IMR-90 (cell line): ENCODE measurements around the gene MMP23B. TPM values are rescaled to one million over a fixed set of nuclear protein-coding genes. Genes with fewer than 3 reads are reported as not detected.

ENCODE experiments used
- ATAC-seq: fragments of 200-7000 bp; cut with Tn5 transposase; 2 replicates; pipeline ENCODE4 v1.9.1; 2020; ENCODE audit warnings: low read depth, mild to moderate bottlenecking, moderate library complexity
- BruUV-seq: library from RNA; stranded (reverse); fragments of 400-500 nt; replicated peaks from 2 replicates; lab custom pipeline; 2021; lab: Mats Ljungman, UMichigan
- CTCF ChIA-PET: fragments of 300-600 bp; formaldehyde crosslinking; extraction: SDS; loops from one replicate; lab custom pipeline; 2021; ENCODE audit warnings: antibody characterized with exemption; lab: Yijun Ruan, JAX
- POLR2A ChIA-PET: fragments of 300-600 bp; sonication (Branson Sonifier 250); formaldehyde crosslinking; loops from one replicate; lab custom pipeline; 2022; ENCODE audit warnings: antibody characterized with exemption; ENCODE audit not compliant: unreplicated experiment; lab: Charles Lee
- DNase-seq: peaks from one replicate; pipeline ENCODE4 v3.0.0; 2013
- H2AFZ ChIP-seq: replicated peaks from 2 replicates; pipeline ENCODE3; 2013; ENCODE audit warnings: low read length, mild to moderate bottlenecking; ENCODE audit not compliant: poor library complexity
- H2AK5ac ChIP-seq: 2 replicates; pipeline ENCODE4 v1.6.1; 2013; ENCODE audit warnings: low read depth, low read length, inconsistent platforms
- H2AK9ac ChIP-seq: replicated peaks from 2 replicates; pipeline ENCODE3; 2013; ENCODE audit warnings: mild to moderate bottlenecking, low read depth, low read length, moderate library complexity; ENCODE audit not compliant: poor library complexity
- H2BK120ac ChIP-seq: 2 replicates; pipeline ENCODE4 v1.6.1; 2013; ENCODE audit warnings: low read depth, low read length, inconsistent platforms
- H2BK15ac ChIP-seq: 3 replicates; pipeline ENCODE4 v1.6.1; 2013; ENCODE audit warnings: low read depth, low read length, inconsistent platforms
- H2BK20ac ChIP-seq: 2 replicates; pipeline ENCODE4 v1.6.1; 2013; ENCODE audit warnings: low read depth, mild to moderate bottlenecking, inconsistent platforms, low read length, moderate library complexity
- H2BK5ac ChIP-seq: 2 replicates; pipeline ENCODE4 v1.6.1; 2013; ENCODE audit warnings: mild to moderate bottlenecking, low read depth, low read length, inconsistent platforms; ENCODE audit not compliant: poor library complexity, severe bottlenecking
- H3K14ac ChIP-seq: replicated peaks from 2 replicates; pipeline ENCODE4 v1.6.1; 2013; ENCODE audit warnings: low read depth, low read length, inconsistent platforms
- H3K18ac ChIP-seq: 2 replicates; pipeline ENCODE4 v1.6.1; 2013; ENCODE audit warnings: low read depth, low read length, control low read depth
- H3K23ac ChIP-seq: 2 replicates; pipeline ENCODE4 v1.6.1; 2013; ENCODE audit warnings: low read depth, low read length, inconsistent platforms
- H3K27ac ChIP-seq: 2 replicates; pipeline ENCODE4 v1.5.1; 2013; ENCODE audit warnings: mild to moderate bottlenecking, control low read depth, low read length; ENCODE audit not compliant: insufficient read depth
- H3K27me3 ChIP-seq: 2 replicates; pipeline ENCODE4 v1.6.1; 2013; ENCODE audit warnings: low read length; ENCODE audit not compliant: control insufficient read depth, insufficient read depth
- H3K36me3 ChIP-seq: 2 replicates; pipeline ENCODE4 v1.6.1; 2013; ENCODE audit warnings: low read length, mixed read lengths; ENCODE audit not compliant: control insufficient read depth, insufficient read depth
- H3K4ac ChIP-seq: 2 replicates; pipeline ENCODE4 v1.6.1; 2013; ENCODE audit warnings: low read depth, low read length, inconsistent platforms
- H3K4me1 ChIP-seq: 2 replicates; pipeline ENCODE4 v1.6.1; 2013; ENCODE audit warnings: low read length, mixed read lengths; ENCODE audit not compliant: control insufficient read depth, insufficient read depth
- H3K4me2 ChIP-seq: 2 replicates; pipeline ENCODE4 v1.6.1; 2013; ENCODE audit warnings: low read depth, mild to moderate bottlenecking, control low read depth, low read length, moderate library complexity
- H3K4me3 ChIP-seq: 2 replicates; pipeline ENCODE4 v1.5.1; 2013; ENCODE audit warnings: low read depth, mild to moderate bottlenecking, control low read depth, low read length, moderate library complexity; ENCODE audit not compliant: insufficient read depth
- H3K56ac ChIP-seq: 2 replicates; pipeline ENCODE4 v1.6.1; 2013; ENCODE audit warnings: low read length, inconsistent platforms; ENCODE audit not compliant: insufficient read depth; ENCODE audit errors: extremely low read depth
- H3K79me1 ChIP-seq, 2 experiments: 2 replicates each; pipeline ENCODE4 v1.6.1; 2013; ENCODE audit warnings: low read length in 2 of 2, inconsistent platforms in 1 of 2, low read depth in 1 of 2
- H3K9ac ChIP-seq: 2 replicates; pipeline ENCODE4 v1.6.1; 2013; ENCODE audit warnings: low read depth, low read length, control low read depth
- H3K9me1 ChIP-seq: 2 replicates; pipeline ENCODE4 v1.6.1; 2013; ENCODE audit warnings: low read length, inconsistent platforms; ENCODE audit not compliant: insufficient read depth
- H3K9me3 ChIP-seq: 2 replicates; pipeline ENCODE4 v1.6.1; 2013; ENCODE audit warnings: low read length; ENCODE audit not compliant: control insufficient read depth, insufficient read depth
- H4K20me1 ChIP-seq: 2 replicates; pipeline ENCODE4 v1.6.1; 2013; ENCODE audit warnings: low read length, inconsistent platforms; ENCODE audit not compliant: insufficient read depth
- H4K5ac ChIP-seq: 2 replicates; pipeline ENCODE4 v1.6.1; 2013; ENCODE audit warnings: mild to moderate bottlenecking, low read depth, low read length, control low read depth
- H4K8ac ChIP-seq, 2 experiments: 2 replicates each; pipeline ENCODE4 v1.6.1; 2013; ENCODE audit warnings: low read depth in 2 of 2, low read length in 2 of 2, control low read depth in 1 of 2, inconsistent platforms in 1 of 2
- H4K91ac ChIP-seq: 2 replicates; pipeline ENCODE4 v1.6.1; 2013; ENCODE audit warnings: low read depth, low read length, inconsistent platforms; ENCODE audit not compliant: insufficient read depth
- BHLHE40 ChIP-seq: fragments of 150-350 bp; IDR thresholded peaks from 2 replicates; pipeline ENCODE4 v1.6.1; 2016; ENCODE audit warnings: mild to moderate bottlenecking, low read depth, low read length
- CHD1 ChIP-seq: IDR thresholded peaks from 2 replicates; pipeline ENCODE4 v1.6.1; 2012; ENCODE audit warnings: low read depth, low read length, improper control_type of control experiment
- CTCF ChIP-seq: conservative IDR thresholded peaks from 2 replicates; pipeline ENCODE4 v1.5.1; 2012; ENCODE audit warnings: mild to moderate bottlenecking, low read depth, low read length, improper control_type of control experiment
- FOS ChIP-seq: fragments of 150-350 bp; IDR thresholded peaks from 2 replicates; pipeline ENCODE4 v1.6.1; 2016; ENCODE audit warnings: low read depth, low read length
- MAFK ChIP-seq: IDR thresholded peaks from 2 replicates; pipeline ENCODE4 v1.6.1; 2012; ENCODE audit warnings: low read depth, low read length, improper control_type of control experiment
- MXI1 ChIP-seq: IDR thresholded peaks from 2 replicates; pipeline ENCODE4 v1.6.1; 2012; ENCODE audit warnings: low read depth, mild to moderate bottlenecking, low read length, moderate library complexity, borderline replicate concordance
- POLR2A ChIP-seq: IDR thresholded peaks from 2 replicates; pipeline ENCODE4 v1.6.1; 2012; ENCODE audit warnings: mild to moderate bottlenecking, low read depth, low read length
- RAD21 ChIP-seq: IDR thresholded peaks from 2 replicates; pipeline ENCODE4 v1.6.1; 2012; ENCODE audit warnings: low read length, improper control_type of control experiment
- RCOR1 ChIP-seq: IDR thresholded peaks from 2 replicates; pipeline ENCODE4 v1.6.1; 2012; ENCODE audit warnings: mild to moderate bottlenecking, low read length, improper control_type of control experiment; ENCODE audit not compliant: insufficient replicate concordance
- RFX5 ChIP-seq: IDR thresholded peaks from 2 replicates; pipeline ENCODE4 v1.8.0; 2012; ENCODE audit warnings: low read depth, mild to moderate bottlenecking, low read length, moderate library complexity
- SMC3 ChIP-seq: fragments of 150-350 bp; IDR thresholded peaks from 2 replicates; pipeline ENCODE4 v1.6.1; 2016; ENCODE audit warnings: low read depth, mild to moderate bottlenecking, antibody characterized with exemption, low read length, moderate library complexity
- WGBS, 2 experiments: methylation state at CpG; one replicate each; pipeline versions ENCODE4 v1.1.5 to v1.1.7; 2013; ENCODE audit warnings: missing lambda C conversion rate in 2 of 2; ENCODE audit not compliant: insufficient read length in 1 of 2; ENCODE audit errors: extremely low coverage in 2 of 2; 5-methylcytosine and 5-hydroxymethylcytosine counted together
- dilution Hi-C: fragments of 300-500 bp; cut with HindIII; formaldehyde crosslinking; loops from one replicate; pipeline ENCODE4 v1.14.3; 2018; ENCODE audit warnings: low sequenced_read_pairs; ENCODE audit not compliant: unreplicated experiment
- in situ Hi-C: fragments of 300-500 bp; cut with MboI; formaldehyde crosslinking; loops from 3 replicates; pipeline ENCODE4 v1.14.3; 2019; ENCODE audit warnings: low sequenced_read_pairs, inconsistent platforms, mixed read lengths
- intact Hi-C: fragments of 100-400 bp; cut with micrococcal nuclease; formaldehyde crosslinking; loops from 2 replicates; pipeline ENCODE4 v1.10.0; 2022
- polyA plus RNA-seq, 3 experiments: library from polyadenylated mRNA; depleted of rRNA; stranded (reverse); fragments of >200 nt; gene quantifications; 2 replicates each; pipeline ENCODE4 v1.2.3, GENCODE V29; 2012; ENCODE audit warnings: low replicate concordance in 1 of 3
- total RNA-seq: library from RNA; depleted of rRNA; stranded (reverse); fragments of >200 nt; gene quantifications from 2 replicates; pipeline ENCODE4 v1.2.3, GENCODE V29; 2012
- TF ChIP-seq, protein P1 (sequence below): fragments of 150-350 bp; IDR thresholded peaks from 2 replicates; pipeline ENCODE4 v1.6.1; 2017; ENCODE audit warnings: mild to moderate bottlenecking, antibody characterized with exemption, low read length, low read depth
- TF ChIP-seq, protein P2 (sequence below): fragments of 150-350 bp; IDR thresholded peaks from 2 replicates; pipeline ENCODE4 v1.6.1; 2016; ENCODE audit warnings: low read depth, mild to moderate bottlenecking, low read length, moderate library complexity, borderline replicate concordance

Gene MMP23B
- total and polyA plus RNA-seq, 2 of the 4 experiments (the other 2 are of a cell fraction): 1.1 to 5.4 TPM

DNA sequence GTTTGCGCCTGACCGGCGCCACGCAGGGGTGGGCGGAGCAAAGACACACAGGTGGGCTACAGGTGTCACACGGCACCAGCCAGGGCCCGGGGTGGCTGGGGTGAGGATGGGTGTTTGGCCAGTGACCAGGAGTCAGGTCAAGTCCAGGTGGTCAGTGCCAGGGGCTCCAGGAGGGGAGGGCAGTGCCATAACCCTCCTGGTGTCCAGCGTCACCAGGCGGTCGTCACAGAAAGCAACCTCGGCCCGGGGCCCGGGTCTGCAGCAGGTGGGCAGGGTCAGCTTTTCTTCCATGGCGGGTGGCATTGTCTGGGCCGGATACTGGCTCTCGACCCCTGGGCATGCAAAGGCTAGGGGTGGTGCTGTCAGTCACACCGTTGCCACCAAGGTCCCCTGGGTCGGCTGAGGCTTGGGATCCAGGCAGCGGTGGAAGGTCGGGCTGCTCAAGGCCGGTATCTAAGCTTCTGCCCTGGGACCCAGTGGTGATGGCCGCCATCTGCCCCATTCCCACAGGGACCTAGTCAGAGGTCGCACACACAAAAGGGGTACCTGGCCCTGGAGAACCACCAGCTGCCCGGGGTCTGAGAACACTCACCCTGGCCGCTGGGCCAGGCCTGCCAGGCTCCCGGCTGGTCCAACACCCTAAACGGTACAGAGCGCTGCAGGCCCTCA lies 33.8 kb upstream of the MMP23B start:
- Histone ChIP-seq H2BK15ac (no peak overlapping the region), H2BK5ac (no peak overlapping the region), H2AFZ (no peak overlapping the region), H3K27ac (no peak overlapping the region), H3K18ac (no peak overlapping the region), H3K27me3 (peaks cover 24% of the 10 kb centered on the region), H2BK20ac (no peak overlapping the region), H2AK5ac (no peak overlapping the region), H4K20me1 (no peaks in the 10 kb centered on the region), H3K4me1 (peaks cover 10% of the 10 kb centered on the region; the same call in 1 of the 2 replicates), H3K23ac (no peak overlapping the region), H3K4me3 (no peak overlapping the region), H3K4me2 (no peak overlapping the region), H3K9me1 (no peaks in the 10 kb centered on the region), H3K36me3 (no peaks in the 10 kb centered on the region), H2BK120ac (no peak overlapping the region), H3K14ac (no peak overlapping the region), H3K4ac (no peak overlapping the region), H4K8ac (no peak overlapping the region), H3K79me1 (no peaks in the 10 kb centered on the region), H3K9me3 (no peaks in the 10 kb centered on the region), H4K91ac (no peak overlapping the region), H3K9ac (no peak overlapping the region), H3K56ac (no peak overlapping the region), H4K5ac (no peak overlapping the region), H2AK9ac (peak overlapping the region; percentile 42)
- DNase-seq: no peak
- 89% methylated on average over 10 of the region's 28 CpGs; no CpG with 5 or more reads in 1 of the 2 experiments for WGBS, 2 experiments
- BruUV-seq: no TSS peak
- dilution Hi-C loops (no loop called here), intact Hi-C loops (no loop called here), in situ Hi-C loops (no loop called here)
- CTCF ChIA-PET: interaction anchor here (0.8 kb wide), 1 partner anchor 264 kb away, joined by 3 read pairs; no protein-coding TSS in a partner anchor
- TF ChIP-seq, protein P1, sequence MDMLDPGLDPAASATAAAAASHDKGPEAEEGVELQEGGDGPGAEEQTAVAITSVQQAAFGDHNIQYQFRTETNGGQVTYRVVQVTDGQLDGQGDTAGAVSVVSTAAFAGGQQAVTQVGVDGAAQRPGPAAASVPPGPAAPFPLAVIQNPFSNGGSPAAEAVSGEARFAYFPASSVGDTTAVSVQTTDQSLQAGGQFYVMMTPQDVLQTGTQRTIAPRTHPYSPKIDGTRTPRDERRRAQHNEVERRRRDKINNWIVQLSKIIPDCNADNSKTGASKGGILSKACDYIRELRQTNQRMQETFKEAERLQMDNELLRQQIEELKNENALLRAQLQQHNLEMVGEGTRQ: no peak
- TF ChIP-seq, protein P2, sequence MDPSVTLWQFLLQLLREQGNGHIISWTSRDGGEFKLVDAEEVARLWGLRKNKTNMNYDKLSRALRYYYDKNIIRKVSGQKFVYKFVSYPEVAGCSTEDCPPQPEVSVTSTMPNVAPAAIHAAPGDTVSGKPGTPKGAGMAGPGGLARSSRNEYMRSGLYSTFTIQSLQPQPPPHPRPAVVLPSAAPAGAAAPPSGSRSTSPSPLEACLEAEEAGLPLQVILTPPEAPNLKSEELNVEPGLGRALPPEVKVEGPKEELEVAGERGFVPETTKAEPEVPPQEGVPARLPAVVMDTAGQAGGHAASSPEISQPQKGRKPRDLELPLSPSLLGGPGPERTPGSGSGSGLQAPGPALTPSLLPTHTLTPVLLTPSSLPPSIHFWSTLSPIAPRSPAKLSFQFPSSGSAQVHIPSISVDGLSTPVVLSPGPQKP: no peak
- TF ChIP-seq RCOR1 (no peak), CTCF (no peak), FOS (no peak), RAD21 (no peak), POLR2A (no peak), SMC3 (no peak), RFX5 (no peak), MXI1 (no peak), CHD1 (no peak), BHLHE40 (no peak), MAFK (no peak)
- ATAC-seq: no peak
- POLR2A ChIA-PET: no interaction called here
